ENCODE results near the gene FOXP4. TPM values are rescaled to one million over a fixed set of nuclear protein-coding genes. Genes with fewer than 3 reads are reported as not detected.

FOXP4 gene
- total RNA-seq, 1 donor from 2014 or later = 26.9 TPM

- H3K27me3 Mint-ChIP-seq (ENCODE audit: unreplicated experiment) = no peaks in the 10 kb centered on the region
- H3K4me1 Mint-ChIP-seq (ENCODE audit: unreplicated experiment) = no peaks in the 10 kb centered on the region
- no peak overlapping the region for H3K4me3 Mint-ChIP-seq (ENCODE audit: unreplicated experiment)
- H3K9me3 Mint-ChIP-seq (ENCODE audit: unreplicated experiment) = no peaks in the 10 kb centered on the region
- peaks cover 20% of the 10 kb centered on the region for H3K36me3 Mint-ChIP-seq (ENCODE audit: unreplicated experiment)
- no peak for TF ChIP-seq CTCF (IDR thresholded peaks at IDR 0.05)
- no peak for DNase-seq (ENCODE audit: extremely low spot score, unreplicated experiment)
- no peak overlapping the region for H3K27ac Mint-ChIP-seq (ENCODE audit: unreplicated experiment)
Measured at GRCh38 chr6:41589636-41590622, 43.7 kb downstream of the FOXP4 start.

- TF ChIP-seq CTCF (IDR thresholded peaks at IDR 0.05) = no peak
- no peak overlapping the region for H3K27ac Mint-ChIP-seq (ENCODE audit: unreplicated experiment)
- H3K4me1 Mint-ChIP-seq (ENCODE audit: unreplicated experiment) = no peaks in the 10 kb centered on the region
- no peak overlapping the region for H3K4me3 Mint-ChIP-seq (ENCODE audit: unreplicated experiment)
- peaks cover 21% of the 10 kb centered on the region for H3K36me3 Mint-ChIP-seq (ENCODE audit: unreplicated experiment)
- no peak for DNase-seq (ENCODE audit: extremely low spot score, unreplicated experiment)
- no peaks in the 10 kb centered on the region for H3K9me3 Mint-ChIP-seq (ENCODE audit: unreplicated experiment)
- H3K27me3 Mint-ChIP-seq (ENCODE audit: unreplicated experiment) = no peaks in the 10 kb centered on the region
Measured at GRCh38 chr6:41591122-41591521, 44.9 kb downstream of the FOXP4 start.

GRCh38 chr6:41591859-41592502 is 45.8 kb downstream of the FOXP4 start:
- TF ChIP-seq CTCF (IDR thresholded peaks at IDR 0.05) = peak; percentile 89
- DNase-seq (ENCODE audit: extremely low spot score, unreplicated experiment) = peak; percentile 90
- Mint-ChIP-seq H3K9me3 (ENCODE audit: unreplicated experiment) (no peaks in the 10 kb centered on the region), H3K4me1 (ENCODE audit: unreplicated experiment) (no peaks in the 10 kb centered on the region), H3K4me3 (ENCODE audit: unreplicated experiment) (no peak overlapping the region), H3K27ac (ENCODE audit: unreplicated experiment) (no peak overlapping the region), H3K36me3 (ENCODE audit: unreplicated experiment) (peaks cover 25% of the 10 kb centered on the region), H3K27me3 (ENCODE audit: unreplicated experiment) (no peaks in the 10 kb centered on the region)

- no peak overlapping the region for H3K4me3 Mint-ChIP-seq (ENCODE audit: unreplicated experiment)
- H3K4me1 Mint-ChIP-seq (ENCODE audit: unreplicated experiment) = no peaks in the 10 kb centered on the region
- no peak overlapping the region for H3K27ac Mint-ChIP-seq (ENCODE audit: unreplicated experiment)
- TF ChIP-seq CTCF (IDR thresholded peaks at IDR 0.05) = no peak
- H3K36me3 Mint-ChIP-seq (ENCODE audit: unreplicated experiment) = peaks cover 22% of the 10 kb centered on the region
- H3K9me3 Mint-ChIP-seq (ENCODE audit: unreplicated experiment) = no peaks in the 10 kb centered on the region
- H3K27me3 Mint-ChIP-seq (ENCODE audit: unreplicated experiment) = no peaks in the 10 kb centered on the region
- DNase-seq (ENCODE audit: extremely low spot score, unreplicated experiment) = no peak
Measured at GRCh38 chr6:41593406-41593805, 47.2 kb downstream of the FOXP4 start.

GRCh38 chr6:41593839-41594238 is 47.7 kb downstream of the FOXP4 start:
- no peaks in the 10 kb centered on the region for H3K27me3 Mint-ChIP-seq (ENCODE audit: unreplicated experiment)
- TF ChIP-seq CTCF (IDR thresholded peaks at IDR 0.05) = no peak
- H3K4me3 Mint-ChIP-seq (ENCODE audit: unreplicated experiment) = no peak overlapping the region
- H3K4me1 Mint-ChIP-seq (ENCODE audit: unreplicated experiment) = no peaks in the 10 kb centered on the region
- no peak for DNase-seq (ENCODE audit: extremely low spot score, unreplicated experiment)
- H3K27ac Mint-ChIP-seq (ENCODE audit: unreplicated experiment) = no peak overlapping the region
- no peaks in the 10 kb centered on the region for H3K9me3 Mint-ChIP-seq (ENCODE audit: unreplicated experiment)
- H3K36me3 Mint-ChIP-seq (ENCODE audit: unreplicated experiment) = peaks cover 20% of the 10 kb centered on the region

All from osteocyte (in vitro differentiated cells).